Kidney (tissue), 14 donors: ENCODE measurements around the gene IGFBP5. TPM values are rescaled to one million over a fixed set of nuclear protein-coding genes. Genes with fewer than 3 reads are reported as not detected.

ENCODE experiments used
- DNase-seq, 5 donors: peaks; one replicate each; pipeline ENCODE4 v3.0.0-alpha.2; 2013 to 2020
- FAIRE-seq: peaks from 2 replicates; lab custom pipeline; 2012; peaks lifted over from hg19 to GRCh38; lab: Jason Lieb, UNC
- H3K27ac ChIP-seq, 2 donors: one replicate each; pipeline ENCODE4 v1.7.0; 2013; ENCODE audit warnings: low read depth in 2 of 2, low read length in 2 of 2, inconsistent platforms in 1 of 2
- H3K27me3 ChIP-seq: one replicate; pipeline ENCODE4 v1.7.1; 2013; ENCODE audit warnings: low read length, inconsistent platforms; ENCODE audit not compliant: control insufficient read depth, insufficient read depth
- H3K36me3 ChIP-seq, 3 donors: one replicate each; pipeline versions ENCODE4 v1.7.0 to v1.7.1; 2013; ENCODE audit warnings: low read length in 3 of 3, control low read depth in 1 of 3, inconsistent platforms in 1 of 3; ENCODE audit not compliant: insufficient read depth in 3 of 3, control insufficient read depth in 2 of 3
- H3K4me1 ChIP-seq, 3 donors: one replicate each; pipeline versions ENCODE4 v1.7.0 to v1.7.1; 2013; ENCODE audit warnings: low read length in 3 of 3, inconsistent platforms in 1 of 3, low read depth in 1 of 3; ENCODE audit not compliant: control insufficient read depth in 2 of 3, insufficient read depth in 2 of 3
- H3K4me3 ChIP-seq, 3 donors: one replicate each; pipeline versions ENCODE4 v1.7.0 to v1.8.1; 2013; ENCODE audit warnings: low read length in 3 of 3, control low read depth in 1 of 3, inconsistent platforms in 1 of 3
- H3K9ac ChIP-seq, 3 donors: one replicate each; pipeline versions ENCODE4 v1.7.0 to v1.7.1; 2013; ENCODE audit warnings: low read length in 3 of 3, control low read depth in 1 of 3, inconsistent platforms in 1 of 3
- H3K9me3 ChIP-seq, 3 donors: one replicate each; pipeline versions ENCODE4 v1.7.0 to v1.7.1; 2013; ENCODE audit warnings: low read length in 3 of 3, control low read depth in 1 of 3, inconsistent platforms in 1 of 3; ENCODE audit not compliant: control insufficient read depth in 2 of 3, insufficient read depth in 1 of 3
- CTCF ChIP-seq: IDR thresholded peaks from 3 replicates; pipeline ENCODE4 v1.5.1; 2012; ENCODE audit warnings: mild to moderate bottlenecking, moderate library complexity, borderline replicate concordance; ENCODE audit not compliant: insufficient read depth; ENCODE audit errors: extremely low read depth
- intact Hi-C: fragments of 100-400 bp; cut with DNase I; formaldehyde crosslinking; loops from one replicate; pipeline ENCODE4 v1.11.1; 2022
- polyA plus RNA-seq: library from polyadenylated mRNA; stranded (reverse); fragments of 350-450 nt; fragmentation: Illumina TruSeq; extraction: RNeasy Lipid Tissue Mini Kit (QIAGEN cat#74804); gene quantifications from one replicate; pipeline ENCODE4 v1.2.3, GENCODE V29; 2014; ENCODE audit warnings: low read depth, low replicate concordance; ENCODE audit not compliant: insufficient read depth
- total RNA-seq: library from RNA; stranded (reverse); fragmentation: NEBNext Ultra II Directional; extraction: Animal tissue kit (Norgen Biotek cat#: 25700); gene quantifications from one replicate; pipeline ENCODE4 v1.2.1, GENCODE V29; 2021
- donor health status: control.
- donor health status: control.
- donor health status: control.
- donor health status: control.
- donor health status: control.
- donor health status: DM: yes; HTN: yes; CAD: no.
- donor health status: Normal renal cell carcinoma (clear cell type).

IGFBP5 gene
- total and polyA plus RNA-seq, 2 donors from 2014 or later: 362 to 572 TPM

- intact Hi-C loops: no loop called here
- Histone ChIP-seq H3K27ac (no peak overlapping the region), H3K9me3 (no peaks in the 10 kb centered on the region), H3K36me3 (no peaks in the 10 kb centered on the region), H3K9ac (no peak overlapping the region), H3K27me3 (no peaks in the 10 kb centered on the region), H3K4me1 (no peaks in the 10 kb centered on the region), H3K4me3 (no peak overlapping the region)
- TF ChIP-seq CTCF: no peak
- DNase-seq (no peak), FAIRE-seq (no peak)
These were observed 68.5 kb downstream of the IGFBP5 start for GRCh38 chr2:216626875-216627245.

GRCh38 chr2:216626168-216626874 lies 69.0 kb downstream of the IGFBP5 start:
- Histone ChIP-seq H3K9ac (no peak overlapping the region), H3K4me1 (no peaks in the 10 kb centered on the region), H3K27ac (no peak overlapping the region), H3K9me3 (no peaks in the 10 kb centered on the region), H3K36me3 (no peaks in the 10 kb centered on the region), H3K4me3 (no peak overlapping the region), H3K27me3 (no peaks in the 10 kb centered on the region)
- DNase-seq (no peak), FAIRE-seq (no peak)
- TF ChIP-seq CTCF: no peak
- intact Hi-C loops: no loop called here

- intact Hi-C loops: no loop called here
- DNase-seq (no peak), FAIRE-seq (no peak)
These were observed 71.1 kb downstream of the IGFBP5 start for GRCh38 chr2:216624251-216624650.

More at GRCh38 chr2:216624251-216624650, 71.1 kb downstream of the IGFBP5 start:
- no peak for TF ChIP-seq CTCF
- H3K4me1 ChIP-seq: no peaks in the 10 kb centered on the region
- H3K9ac ChIP-seq: no peak overlapping the region
- no peaks in the 10 kb centered on the region for H3K27me3 ChIP-seq
- H3K9me3 ChIP-seq: no peaks in the 10 kb centered on the region
- no peak overlapping the region for H3K27ac ChIP-seq
- no peak overlapping the region for H3K4me3 ChIP-seq
- no peaks in the 10 kb centered on the region for H3K36me3 ChIP-seq
